A673 (cell line): ENCODE measurements around the gene PDE8A. TPM values are rescaled to one million over a fixed set of nuclear protein-coding genes. Genes with fewer than 3 reads are reported as not detected.

Experiments
- BruUV-seq: library from RNA; stranded (reverse); fragments of 400-500 nt; replicated peaks from 2 replicates; lab custom pipeline; 2021; lab: Mats Ljungman, UMichigan
- CTCF ChIA-PET: fragments of 300-600 bp; sonication (Branson Sonifier 250); formaldehyde crosslinking; loops from one replicate; lab custom pipeline; 2022; ENCODE audit warnings: antibody characterized with exemption; lab: Charles Lee
- POLR2A ChIA-PET: fragments of 300-600 bp; sonication (Branson Sonifier 250); formaldehyde crosslinking; loops from one replicate; lab custom pipeline; 2022; ENCODE audit warnings: antibody characterized with exemption; ENCODE audit not compliant: low non-redundant PET; lab: Charles Lee
- DNase-seq: peaks from one replicate; pipeline ENCODE4 v3.0.0-alpha.2; 2015; ENCODE audit warnings: low spot score
- H3K27ac ChIP-seq: fragments of 200-600 bp; sonication (generic); 2 replicates; pipeline ENCODE4 v1.5.1; 2016; ENCODE audit warnings: mixed run types, low read depth, mild to moderate bottlenecking, mixed read lengths, antibody characterized with exemption, low read length; ENCODE audit not compliant: poor library complexity, severe bottlenecking
- H3K27me3 ChIP-seq: fragments of 200-600 bp; sonication (generic); replicated peaks from 2 replicates; pipeline ENCODE4 v1.6.1; 2017; ENCODE audit warnings: mixed run types, low read depth, mild to moderate bottlenecking, mixed read lengths, antibody characterized with exemption, low read length; ENCODE audit not compliant: insufficient read depth, poor library complexity
- H3K36me3 ChIP-seq: fragments of 200-600 bp; sonication (generic); 2 replicates; pipeline ENCODE4 v1.6.1; 2016; ENCODE audit warnings: mixed run types, mild to moderate bottlenecking, mixed read lengths, antibody characterized with exemption, low read length; ENCODE audit not compliant: insufficient read depth, poor library complexity, severe bottlenecking
- H3K4me1 ChIP-seq: fragments of 200-600 bp; sonication (generic); 2 replicates; pipeline ENCODE4 v1.6.1; 2017; ENCODE audit warnings: mixed run types, mild to moderate bottlenecking, mixed read lengths, antibody characterized with exemption, low read length; ENCODE audit not compliant: insufficient read depth, poor library complexity, severe bottlenecking
- H3K4me3 ChIP-seq: fragments of 200-600 bp; sonication (generic); 2 replicates; pipeline ENCODE4 v1.5.1; 2016; ENCODE audit warnings: low read depth, mixed run types, mild to moderate bottlenecking, mixed read lengths, low read length; ENCODE audit not compliant: poor library complexity, severe bottlenecking
- H3K9me3 ChIP-seq: fragments of 200-600 bp; sonication (generic); 2 replicates; pipeline ENCODE4 v1.6.1; 2016; ENCODE audit warnings: mixed run types, low read depth, mild to moderate bottlenecking, mixed read lengths, antibody characterized with exemption, low read length; ENCODE audit not compliant: poor library complexity, severe bottlenecking
- EZH2 ChIP-seq: fragments of 200-600 bp; sonication (generic); IDR thresholded peaks from 2 replicates; pipeline ENCODE4 v1.6.1; 2017; ENCODE audit warnings: borderline replicate concordance, low read depth, mild to moderate bottlenecking, mixed read lengths, antibody characterized with exemption, low read length; ENCODE audit not compliant: poor library complexity, severe bottlenecking
- intact Hi-C: fragments of 100-400 bp; cut with micrococcal nuclease; formaldehyde crosslinking; loops from one replicate; pipeline ENCODE4 v1.10.0; 2022; ENCODE audit not compliant: unreplicated experiment
- total RNA-seq: library from RNA; stranded (reverse); gene quantifications from 2 replicates; pipeline ENCODE4 v1.2.3, GENCODE V29; 2021
- TF ChIP-seq, protein P1 (sequence below): fragments of 300-800, 200-600 bp; sonication (generic); conservative IDR thresholded peaks from 2 replicates; pipeline ENCODE4 v1.5.1; 2017; ENCODE audit warnings: low read depth, mild to moderate bottlenecking, antibody characterized with exemption, low read length, moderate library complexity, mixed read lengths

Gene PDE8A
- total RNA-seq, 1 experiment from 2014 or later: 80.7 TPM

DNA sequence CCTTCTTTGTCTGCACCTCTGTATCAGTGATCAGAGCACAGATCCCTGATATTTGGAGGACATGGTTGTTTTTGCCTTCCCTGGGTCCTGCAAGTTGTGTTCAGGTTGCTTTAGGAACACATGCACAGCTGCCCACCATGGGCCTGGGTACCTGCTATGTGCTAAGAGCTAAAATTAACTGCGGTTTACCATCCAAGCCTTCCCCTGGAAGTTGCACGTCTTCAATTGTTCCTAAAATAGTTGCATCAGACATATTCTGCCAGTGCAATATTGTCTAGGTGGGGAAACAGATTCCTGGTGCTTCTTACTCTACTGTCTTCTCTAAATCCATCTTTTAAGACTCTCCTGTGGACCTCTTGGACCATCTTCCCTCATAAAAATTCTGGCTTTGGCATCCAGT, 80.9 kb downstream of the PDE8A start:
- Histone ChIP-seq H3K27ac (no peak overlapping the region), H3K4me1 (peaks cover 11% of the 10 kb centered on the region), H3K27me3 (no peaks in the 10 kb centered on the region), H3K4me3 (no peak overlapping the region), H3K9me3 (peaks cover 31% of the 10 kb centered on the region), H3K36me3 (peaks cover 5% of the 10 kb centered on the region)
- BruUV-seq: no TSS peak
- no peak for TF ChIP-seq EZH2
- TF ChIP-seq, protein P1, sequence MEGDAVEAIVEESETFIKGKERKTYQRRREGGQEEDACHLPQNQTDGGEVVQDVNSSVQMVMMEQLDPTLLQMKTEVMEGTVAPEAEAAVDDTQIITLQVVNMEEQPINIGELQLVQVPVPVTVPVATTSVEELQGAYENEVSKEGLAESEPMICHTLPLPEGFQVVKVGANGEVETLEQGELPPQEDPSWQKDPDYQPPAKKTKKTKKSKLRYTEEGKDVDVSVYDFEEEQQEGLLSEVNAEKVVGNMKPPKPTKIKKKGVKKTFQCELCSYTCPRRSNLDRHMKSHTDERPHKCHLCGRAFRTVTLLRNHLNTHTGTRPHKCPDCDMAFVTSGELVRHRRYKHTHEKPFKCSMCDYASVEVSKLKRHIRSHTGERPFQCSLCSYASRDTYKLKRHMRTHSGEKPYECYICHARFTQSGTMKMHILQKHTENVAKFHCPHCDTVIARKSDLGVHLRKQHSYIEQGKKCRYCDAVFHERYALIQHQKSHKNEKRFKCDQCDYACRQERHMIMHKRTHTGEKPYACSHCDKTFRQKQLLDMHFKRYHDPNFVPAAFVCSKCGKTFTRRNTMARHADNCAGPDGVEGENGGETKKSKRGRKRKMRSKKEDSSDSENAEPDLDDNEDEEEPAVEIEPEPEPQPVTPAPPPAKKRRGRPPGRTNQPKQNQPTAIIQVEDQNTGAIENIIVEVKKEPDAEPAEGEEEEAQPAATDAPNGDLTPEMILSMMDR: no peak
- intact Hi-C loops: no loop called here
- POLR2A ChIA-PET: no interaction called here
- CTCF ChIA-PET: no interaction called here
- DNase-seq: no peak

DNA sequence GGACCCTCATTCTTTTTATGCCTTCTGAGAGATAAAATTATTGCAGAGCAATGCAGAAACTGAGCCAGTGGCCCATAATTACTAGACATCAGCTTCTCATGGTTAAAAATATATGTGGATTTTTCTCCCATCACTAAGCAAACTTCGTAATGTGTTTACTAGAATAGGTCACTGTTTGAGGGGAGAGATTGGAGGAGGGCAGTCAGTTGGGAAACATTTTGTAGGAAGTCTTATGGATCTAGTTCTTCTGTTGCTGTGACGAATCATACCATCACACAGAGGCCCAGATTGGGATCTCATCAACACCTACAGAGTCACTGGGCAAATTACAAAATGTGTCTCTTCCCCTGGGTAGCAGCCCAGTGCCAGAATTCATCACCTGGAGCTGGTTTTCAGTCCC, 81.4 kb downstream of the PDE8A start:
- peaks cover 5% of the 10 kb centered on the region for H3K36me3 ChIP-seq
- H3K27ac ChIP-seq: no peak overlapping the region
- no peaks in the 10 kb centered on the region for H3K27me3 ChIP-seq
- no peak for TF ChIP-seq EZH2
- TF ChIP-seq, protein P1: no peak
- intact Hi-C loops: no loop called here
- POLR2A ChIA-PET: no interaction called here
- H3K4me3 ChIP-seq: no peak overlapping the region
- no peak for DNase-seq
- peaks cover 11% of the 10 kb centered on the region for H3K4me1 ChIP-seq
- no TSS peak for BruUV-seq
- CTCF ChIA-PET: no interaction called here
- peaks cover 31% of the 10 kb centered on the region for H3K9me3 ChIP-seq

DNA sequence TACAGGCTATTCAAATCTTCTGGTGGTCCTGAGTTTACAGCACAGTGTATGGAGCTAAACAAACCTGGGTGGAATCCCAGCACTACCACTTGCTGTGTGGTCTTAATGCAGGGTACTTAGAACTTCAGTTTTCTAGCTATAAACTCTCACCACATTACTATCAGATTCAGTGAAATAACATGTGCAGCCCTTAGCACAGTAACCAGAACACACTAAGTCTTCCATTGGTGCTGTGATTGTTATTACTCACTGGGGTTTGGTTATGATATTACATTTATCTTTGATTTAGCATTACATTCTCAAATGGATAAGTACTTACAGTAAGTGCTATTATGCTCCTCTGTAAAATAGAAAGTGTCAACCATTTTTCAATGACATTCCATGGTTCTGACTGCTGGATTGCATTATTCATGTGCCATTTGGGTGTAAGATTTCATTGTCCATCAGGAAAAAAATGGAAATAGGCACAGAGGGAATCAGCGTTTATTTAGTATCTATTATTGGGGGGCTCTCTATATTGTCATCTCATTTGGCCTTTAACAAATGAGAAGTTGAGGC, 81.9 kb downstream of the PDE8A start:
- BruUV-seq: no TSS peak
- H3K27ac ChIP-seq: no peak overlapping the region
- CTCF ChIA-PET: no interaction called here
- intact Hi-C loops: no loop called here
- H3K9me3 ChIP-seq: peaks cover 26% of the 10 kb centered on the region
- H3K4me3 ChIP-seq: no peak overlapping the region
- DNase-seq: no peak
- TF ChIP-seq, protein P1: no peak
- TF ChIP-seq EZH2: no peak
- POLR2A ChIA-PET: interaction anchor here (0.6 kb wide), 1 partner anchor 14 kb away, joined by 3 read pairs; no protein-coding TSS in a partner anchor
- H3K4me1 ChIP-seq: peaks cover 11% of the 10 kb centered on the region
- no peaks in the 10 kb centered on the region for H3K27me3 ChIP-seq
- peaks cover 5% of the 10 kb centered on the region for H3K36me3 ChIP-seq
